HepG2 (cell line): Measurements from ENCODE around the gene PTGER3.

Experiments used
- CHD2 ChIP-seq: IDR thresholded peaks from 2 replicates; pipeline ENCODE4 v1.6.1; 2011; ENCODE audit warnings: low read depth, low read length, improper control_type of control experiment
- CSRNP1 ChIP-seq: sonication (generic); formaldehyde crosslinking; IDR thresholded peaks from 2 replicates; pipeline ENCODE4 v1.8.1; 2023; ENCODE audit warnings: mild to moderate bottlenecking, missing genetic modification reagents
- CTCF ChIP-seq: sonication (generic); formaldehyde crosslinking; IDR thresholded peaks from 2 replicates; pipeline ENCODE4 v1.5.0; 2020; ENCODE audit warnings: mild to moderate bottlenecking, missing genetic modification reagents, moderate library complexity
- DDIT3 ChIP-seq: sonication (generic); formaldehyde crosslinking; IDR thresholded peaks from 2 replicates; pipeline ENCODE4 v1.4.0; 2020; ENCODE audit warnings: mild to moderate bottlenecking, missing genetic modification reagents
- E2F1 ChIP-seq: sonication (generic); formaldehyde crosslinking; IDR thresholded peaks from 2 replicates; pipeline ENCODE4 v1.5.0; 2020; ENCODE audit warnings: missing genetic modification reagents
- PREB ChIP-seq: sonication (generic); formaldehyde crosslinking; IDR thresholded peaks from 2 replicates; pipeline ENCODE4 v1.4.0; 2020; ENCODE audit warnings: missing genetic modification reagents
- ZNF644 ChIP-seq: IDR thresholded peaks from 2 replicates; pipeline ENCODE4 v1.6.1; 2016; ENCODE audit warnings: low read depth
- ZNF761 ChIP-seq: sonication (generic); formaldehyde crosslinking; conservative IDR thresholded peaks from 2 replicates; pipeline ENCODE4 v1.4.0; 2020; ENCODE audit warnings: mild to moderate bottlenecking, missing genetic modification reagents
- ZSCAN29 ChIP-seq: sonication (generic); formaldehyde crosslinking; conservative IDR thresholded peaks from 2 replicates; pipeline ENCODE4 v1.4.0; 2020; ENCODE audit warnings: mild to moderate bottlenecking, missing genetic modification reagents

- TF ChIP-seq CTCF (CRISPR knock-in tag) (no peak), E2F1 (CRISPR knock-in tag) (no peak), ZSCAN29 (CRISPR knock-in tag) (no peak), ZNF644 (no peak), ZNF761 (CRISPR knock-in tag) (no peak), PREB (no peak), DDIT3 (CRISPR knock-in tag) (no peak), CSRNP1 (CRISPR knock-in tag) (no peak), CHD2 (no peak)
These were observed 70.0 kb downstream of the PTGER3 start for GRCh38 chr1:70977575-70977974.
